HG03139 (cell line): ENCODE data around the gene DGKI.

ENCODE experiments used
- ATAC-seq: cut with Tn5 transposase; IDR thresholded peaks from one replicate; pipeline ENCODE4 v1.9.1; 2021; ENCODE audit not compliant: unreplicated experiment

DGKI gene

DNA sequence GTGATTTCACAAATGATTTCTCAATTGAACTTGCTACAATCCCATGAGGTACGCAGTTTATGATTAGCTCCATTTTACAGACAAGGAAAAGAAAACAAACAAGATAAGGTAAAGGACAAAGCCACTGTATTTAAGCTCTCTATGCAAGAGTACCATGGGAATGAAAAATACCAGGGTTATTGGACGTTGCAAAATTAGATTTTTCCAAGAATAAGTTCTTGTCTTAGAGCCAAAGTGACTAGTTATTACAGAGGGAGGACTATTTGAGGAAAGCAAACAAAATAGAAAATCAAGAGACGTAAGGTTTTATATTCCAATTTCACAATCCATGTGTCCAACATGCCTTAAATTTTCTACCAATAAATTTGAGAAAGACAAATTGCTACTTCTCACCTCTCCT lies 405.3 kb downstream of the DGKI start:
- no peak for ATAC-seq

DNA sequence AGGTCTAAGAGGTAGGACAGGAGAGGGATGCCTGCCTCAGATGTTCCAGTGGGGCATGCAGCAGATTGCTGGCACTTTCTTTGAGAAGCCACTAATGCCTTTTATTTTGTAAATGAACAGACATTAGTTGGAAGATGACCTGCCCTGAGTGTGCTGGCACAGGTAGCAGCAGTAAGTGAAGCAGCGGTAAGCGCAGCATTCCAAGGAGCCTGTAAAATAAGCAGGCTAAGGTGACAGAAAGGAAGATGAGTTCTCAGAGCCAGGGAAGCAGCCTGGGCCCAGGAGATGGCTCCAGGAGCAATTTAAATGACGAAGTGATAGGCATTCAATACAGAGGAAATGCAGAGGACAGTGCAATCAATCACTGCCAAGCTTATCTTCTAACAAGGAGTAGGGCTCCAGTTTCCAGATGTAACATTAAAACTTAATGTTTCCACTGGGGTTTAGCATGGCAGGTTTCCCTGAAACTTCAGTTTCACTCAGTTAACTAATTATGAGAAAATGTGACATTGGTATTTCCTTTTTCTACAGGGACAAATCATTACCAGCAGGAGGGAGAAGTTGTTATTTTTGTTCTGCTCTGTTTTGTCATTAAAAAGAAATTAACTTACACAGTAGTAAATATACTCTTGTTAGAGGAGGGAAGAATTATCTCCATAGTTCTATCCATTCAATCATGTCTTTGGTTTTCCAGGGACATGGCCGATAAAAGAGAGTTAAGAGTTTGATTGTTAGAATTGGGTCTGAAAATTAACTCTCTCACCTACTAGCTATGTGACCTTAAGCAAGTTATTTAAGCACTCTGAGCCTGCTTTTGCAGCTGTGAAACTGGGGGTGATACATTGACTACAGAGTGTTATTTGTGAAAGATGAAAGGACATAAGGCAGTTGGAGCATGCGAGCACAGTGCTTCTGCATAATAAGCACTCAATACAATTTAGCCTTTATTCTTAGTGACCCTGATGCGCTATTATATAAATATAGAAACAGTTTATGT lies 406.6 kb downstream of the DGKI start:
- ATAC-seq, result no peak

DNA sequence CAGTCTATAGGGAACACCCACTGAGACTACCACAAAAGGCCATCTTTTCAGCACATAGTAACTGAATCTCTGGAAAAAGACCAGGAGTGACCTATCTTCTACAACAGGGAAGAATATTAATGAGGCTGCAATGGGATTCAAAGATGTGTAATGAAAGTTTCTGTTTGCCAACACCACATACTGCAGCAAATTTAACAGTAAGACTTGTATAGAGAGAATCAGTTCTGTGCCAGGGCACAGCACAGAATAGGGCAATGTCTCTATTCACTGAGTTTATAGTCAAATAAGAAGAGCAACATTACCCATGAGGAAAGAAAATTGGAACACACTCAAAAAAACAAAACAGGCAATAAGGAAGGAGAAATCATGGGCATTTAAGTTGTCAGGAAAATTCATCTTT lies 411.8 kb downstream of the DGKI start:
- ATAC-seq, result no peak

DNA sequence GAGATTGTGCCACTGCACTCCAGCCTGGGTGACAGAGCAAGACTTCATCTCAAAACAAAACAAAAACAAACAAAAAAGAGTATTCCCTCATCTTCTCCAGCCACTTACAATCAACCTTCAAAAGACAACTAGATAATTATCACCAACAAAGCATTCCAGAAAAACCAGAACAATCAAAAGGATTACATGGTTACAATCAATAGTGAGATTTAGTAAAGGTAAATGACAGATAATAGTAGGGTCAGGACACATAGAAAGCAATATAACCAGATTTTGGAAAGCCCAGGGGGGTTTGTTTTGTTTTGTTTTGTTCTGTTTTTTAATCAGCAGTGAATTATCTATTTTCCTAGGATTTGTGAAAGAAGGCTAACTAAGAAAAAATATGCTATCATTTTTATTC lies 412.2 kb downstream of the DGKI start:
- ATAC-seq, result no peak

DNA sequence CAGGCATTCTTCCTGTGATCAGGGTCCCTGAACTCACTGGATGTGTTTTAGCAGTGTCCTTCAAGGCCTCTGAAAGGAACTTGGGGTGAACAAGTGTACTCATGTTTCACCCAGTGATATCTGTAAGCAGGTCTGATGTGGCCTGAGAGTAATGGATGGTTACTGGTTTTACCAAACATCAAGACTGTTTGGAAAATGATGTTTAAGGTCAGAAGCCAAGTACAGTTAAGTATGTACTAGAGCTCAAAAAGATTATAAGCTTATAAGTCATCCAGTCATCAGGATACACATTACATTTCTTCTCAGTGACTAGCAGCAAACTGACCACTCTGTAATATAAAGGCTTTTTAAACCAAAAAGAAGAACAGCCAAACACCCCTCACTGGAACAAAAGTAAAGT lies 423.5 kb downstream of the DGKI start:
- no peak for ATAC-seq

DNA sequence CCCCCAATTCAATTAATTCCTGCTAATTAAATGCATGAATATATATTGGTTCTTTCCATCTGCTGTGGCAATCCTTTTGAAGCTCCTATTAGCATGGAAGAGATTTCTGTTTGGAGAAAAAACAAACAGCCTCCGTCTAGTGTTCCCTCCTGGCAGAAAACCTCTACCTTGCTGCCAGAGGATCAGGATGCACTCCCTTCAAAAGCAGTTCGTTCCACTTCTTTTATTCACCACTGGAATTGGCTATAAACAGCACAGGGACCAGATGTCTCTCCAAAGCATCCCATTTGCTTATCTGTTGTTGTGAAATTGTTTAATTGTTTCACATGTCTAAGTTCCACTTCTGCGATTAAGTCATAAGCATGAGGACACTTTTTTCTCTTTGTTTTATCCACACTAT lies 425.4 kb downstream of the DGKI start:
- no peak for ATAC-seq

DNA sequence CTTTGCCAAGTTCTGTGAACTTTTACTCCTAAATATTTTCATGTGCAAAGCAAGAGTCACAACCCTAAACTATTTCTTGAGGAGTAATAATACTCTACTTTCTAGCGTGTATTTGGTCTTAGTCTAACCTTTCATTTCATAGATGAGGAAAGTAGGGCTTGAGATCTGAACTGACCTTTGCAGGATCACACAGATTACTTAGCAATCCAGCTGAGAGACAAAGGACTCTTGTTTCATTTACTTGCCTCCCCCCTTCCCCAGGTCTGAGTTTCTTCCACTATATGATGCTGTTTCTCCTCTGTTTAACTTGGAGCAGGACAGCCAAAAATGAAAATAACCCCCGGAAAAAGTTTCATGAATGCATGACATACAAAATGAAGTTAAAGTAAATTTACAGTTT lies 427.9 kb downstream of the DGKI start:
- no peak for ATAC-seq

DNA sequence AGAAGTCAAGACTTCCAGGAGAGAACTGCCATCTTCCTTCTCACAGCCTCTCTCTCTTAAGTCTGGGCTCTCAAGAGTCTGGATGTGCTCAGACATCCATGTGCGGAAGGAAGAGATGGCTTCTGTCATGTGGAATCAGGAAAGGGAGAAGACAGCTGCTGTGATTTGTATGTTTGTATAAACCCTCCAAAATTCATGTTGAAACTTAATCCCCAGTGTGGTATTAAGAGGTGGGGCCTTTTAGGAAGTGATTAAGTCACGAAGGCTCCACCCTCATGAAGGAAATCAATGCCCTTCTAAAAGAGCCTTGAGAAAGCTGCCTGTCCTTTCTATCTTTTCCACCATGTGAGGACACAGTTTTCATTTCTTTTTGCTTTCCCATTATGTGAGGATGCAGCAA lies 429.3 kb downstream of the DGKI start:
- ATAC-seq, result no peak

DNA sequence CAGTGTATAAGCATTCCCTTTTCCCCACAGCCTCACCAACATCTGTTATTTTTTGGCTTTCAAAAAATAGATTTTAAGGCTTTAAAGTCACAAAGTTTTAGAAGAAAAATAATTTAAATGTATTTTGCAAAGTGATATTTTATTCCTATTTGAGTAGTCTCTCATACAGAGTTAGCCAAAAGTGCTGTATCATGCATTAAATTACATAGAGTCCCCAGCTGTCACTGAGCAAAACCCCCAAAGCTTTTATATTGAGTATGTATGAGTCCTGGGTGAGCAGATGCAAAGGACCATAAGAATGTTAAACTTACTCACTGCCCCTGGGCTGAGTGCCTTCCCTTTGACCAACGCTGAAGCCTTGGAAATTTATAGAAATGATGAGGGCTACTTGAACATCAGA lies 432.9 kb downstream of the DGKI start:
- no peak for ATAC-seq

DNA sequence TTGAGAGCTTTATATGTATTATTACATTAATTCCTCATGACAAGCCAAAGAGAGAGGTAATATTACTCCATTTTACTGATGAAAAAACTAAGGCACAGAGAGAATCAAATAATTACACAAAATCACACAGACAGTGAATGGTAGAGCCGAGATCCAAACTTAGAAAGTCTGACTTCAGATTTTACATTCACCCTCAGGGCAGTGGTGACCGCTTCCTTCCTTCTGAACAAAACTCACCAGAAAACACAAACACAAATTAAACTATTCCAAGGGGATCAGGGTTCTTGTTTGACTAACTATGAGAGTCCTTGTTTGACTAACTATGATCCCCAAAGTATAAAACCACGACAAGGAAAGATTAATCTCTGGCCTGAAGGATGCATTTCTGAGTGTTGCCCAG lies 435.3 kb downstream of the DGKI start:
- no peak for ATAC-seq

DNA sequence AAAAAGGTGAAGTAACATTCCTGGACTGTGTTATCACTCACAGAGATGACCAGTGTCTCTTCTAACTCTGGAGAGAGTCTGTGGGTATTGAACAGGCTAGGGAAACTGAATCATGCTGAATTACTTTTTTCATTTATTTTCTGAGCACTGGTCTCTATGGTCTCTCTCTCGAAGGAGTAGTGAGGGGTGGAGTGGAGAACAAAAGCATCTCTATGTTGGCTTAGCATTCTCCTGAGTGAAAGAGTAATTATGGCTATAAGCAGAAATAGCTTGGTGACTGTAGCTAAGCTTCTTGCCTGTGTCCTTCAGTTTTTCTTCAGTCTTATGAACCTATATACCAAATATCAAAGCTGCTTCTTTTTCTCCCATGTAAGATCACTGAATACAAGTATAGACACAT lies 438.6 kb downstream of the DGKI start:
- no peak for ATAC-seq

DNA sequence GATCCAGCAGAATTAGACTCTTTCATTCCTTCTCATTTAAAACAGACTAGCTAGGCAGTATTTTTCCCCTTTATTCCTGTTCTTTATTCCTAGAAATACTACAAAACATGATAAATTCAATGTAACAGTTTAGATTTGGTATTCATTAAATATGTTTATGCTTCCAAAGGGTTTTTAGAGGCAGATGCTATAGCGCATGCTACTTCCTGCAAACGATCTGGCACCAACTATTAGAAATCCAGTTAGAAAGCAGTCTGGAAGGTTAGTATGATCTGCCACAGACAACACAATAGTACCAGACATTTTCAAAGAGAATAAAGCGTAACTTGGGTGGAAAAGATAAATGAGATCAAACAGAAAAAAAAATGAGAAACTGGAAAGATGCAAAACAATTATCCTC lies 439.7 kb downstream of the DGKI start:
- ATAC-seq, result no peak

DNA sequence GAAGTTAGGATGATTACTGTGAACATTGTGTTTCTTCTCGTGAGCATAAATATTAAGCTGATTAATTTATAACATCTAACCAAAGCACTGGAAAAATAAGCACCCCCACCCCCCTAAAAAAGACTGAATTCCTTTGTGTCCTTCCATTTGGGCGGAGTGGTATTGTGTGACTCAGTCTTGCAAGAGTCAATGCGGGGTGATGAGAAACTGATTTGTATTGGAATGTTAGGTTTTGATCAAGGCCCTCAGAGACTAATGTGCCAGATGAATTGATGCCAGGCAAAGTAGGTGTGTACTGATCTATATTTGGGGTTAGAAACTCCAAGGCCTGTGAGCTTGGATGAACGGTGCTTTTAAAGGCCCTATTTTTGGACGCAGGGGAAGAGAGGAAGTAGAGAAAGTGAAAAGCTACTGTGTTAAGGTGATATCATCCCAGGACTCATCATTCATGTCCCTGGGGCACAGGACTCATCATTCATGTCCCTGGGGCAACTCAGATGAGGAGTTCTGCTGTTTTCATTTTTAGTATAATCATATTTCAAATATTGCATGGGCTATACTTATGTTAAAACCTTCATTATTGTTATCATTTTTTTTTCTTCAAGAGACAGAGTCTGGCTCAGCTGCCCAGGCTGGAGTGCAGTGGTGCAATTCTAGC lies 442.0 kb downstream of the DGKI start:
- no peak for ATAC-seq

DNA sequence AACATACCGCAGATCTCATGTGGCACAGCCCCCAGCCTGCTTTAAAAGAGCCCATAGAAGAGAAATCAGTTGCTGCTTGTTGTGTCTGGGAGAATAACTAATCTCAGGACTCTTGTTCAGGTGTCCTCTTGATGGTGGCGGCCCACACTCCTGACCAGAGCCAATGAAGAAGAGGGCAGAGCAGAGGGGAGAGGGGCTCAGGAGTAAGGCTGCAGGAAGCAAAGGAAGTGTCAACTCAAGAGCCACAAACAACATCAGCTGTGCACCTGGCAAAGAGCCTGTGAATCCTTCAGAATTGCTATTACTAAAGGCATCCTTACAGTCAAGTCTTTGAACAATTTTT lies 443.4 kb downstream of the DGKI start:
- ATAC-seq, result no peak

DNA sequence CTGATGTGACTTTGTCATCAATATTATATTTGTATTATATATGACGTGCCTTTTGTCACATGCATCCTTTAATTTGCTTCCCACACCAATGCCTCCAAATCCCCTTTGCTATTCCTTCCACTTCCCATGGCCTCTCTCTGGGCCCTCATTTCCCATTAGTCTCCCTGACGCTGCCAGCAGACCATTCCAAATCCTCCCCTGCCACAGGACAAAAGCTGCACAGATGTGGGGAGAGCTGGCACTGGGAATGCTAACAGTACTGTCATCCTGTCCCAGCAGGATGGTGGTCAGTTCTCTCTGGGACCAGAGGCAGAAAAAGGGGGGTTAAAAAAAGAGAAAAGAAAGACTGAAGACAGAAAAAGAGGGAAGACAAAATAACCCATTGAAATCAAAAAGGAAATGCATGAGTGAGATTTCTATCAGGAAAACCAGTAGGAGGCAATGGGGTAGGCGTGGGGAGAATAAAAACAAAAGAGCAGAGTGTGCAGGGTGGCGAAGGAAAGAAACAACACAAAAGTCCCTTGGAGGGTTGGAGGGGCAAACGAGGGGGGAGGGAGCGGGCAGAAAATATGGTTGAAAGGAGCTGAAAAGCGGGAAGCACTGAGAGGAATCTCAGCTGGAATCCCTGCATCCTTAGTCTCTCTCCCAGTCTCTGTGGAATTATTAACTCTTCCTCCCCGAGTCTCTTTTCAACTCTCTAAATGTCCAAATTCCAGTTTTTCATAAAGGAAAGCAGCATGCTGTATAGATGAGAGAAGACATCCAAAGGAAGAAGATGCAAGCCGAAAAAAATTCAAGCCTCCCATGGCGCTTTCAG lies 444.0 kb downstream of the DGKI start:
- no peak for ATAC-seq

DNA sequence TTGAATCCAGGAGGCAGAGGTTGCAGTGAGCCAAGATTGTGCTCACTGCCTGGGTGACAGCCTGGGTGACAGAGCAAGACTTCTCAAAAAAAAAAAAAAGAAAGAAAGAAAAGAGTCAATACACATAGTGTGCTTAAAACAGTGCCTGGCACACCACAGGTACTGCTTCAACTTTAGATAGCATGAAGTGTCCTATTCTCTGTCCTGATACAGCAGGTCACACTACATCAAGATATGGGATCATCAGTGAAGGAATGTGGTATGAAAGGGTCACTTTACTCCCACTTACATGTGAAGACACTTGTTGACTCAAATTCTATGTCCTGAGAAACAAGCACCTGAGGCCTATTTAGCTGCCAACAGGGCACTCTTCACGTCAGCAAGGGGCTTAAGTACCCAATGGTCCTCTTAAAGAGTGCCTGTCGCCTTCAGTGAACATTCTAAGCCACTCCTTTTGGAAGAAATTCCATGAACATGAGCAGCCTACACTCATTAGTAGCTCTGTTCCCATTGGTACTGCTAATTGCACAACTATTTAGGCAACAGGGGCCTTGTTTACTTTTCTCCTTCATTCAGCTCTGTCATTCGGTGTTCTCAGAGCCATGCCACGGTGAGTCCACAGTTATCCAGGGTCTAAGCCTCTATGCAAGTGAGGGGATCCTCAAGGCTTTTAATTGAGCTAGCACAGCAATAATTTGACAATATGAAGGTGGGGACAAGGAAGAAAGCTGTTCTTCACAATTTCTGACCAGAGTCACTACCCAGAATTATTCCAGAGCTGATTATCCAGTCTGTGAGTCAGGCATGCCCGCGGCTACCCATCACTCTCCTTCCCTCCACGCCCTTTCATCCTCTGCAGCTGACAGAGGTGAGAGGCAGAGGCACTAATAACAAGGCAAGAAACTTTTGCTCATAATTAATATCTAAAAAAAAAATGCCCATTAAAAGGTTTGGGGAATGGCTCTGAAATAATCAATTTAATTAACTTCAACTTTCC lies 446.6 kb downstream of the DGKI start:
- no peak for ATAC-seq

DNA sequence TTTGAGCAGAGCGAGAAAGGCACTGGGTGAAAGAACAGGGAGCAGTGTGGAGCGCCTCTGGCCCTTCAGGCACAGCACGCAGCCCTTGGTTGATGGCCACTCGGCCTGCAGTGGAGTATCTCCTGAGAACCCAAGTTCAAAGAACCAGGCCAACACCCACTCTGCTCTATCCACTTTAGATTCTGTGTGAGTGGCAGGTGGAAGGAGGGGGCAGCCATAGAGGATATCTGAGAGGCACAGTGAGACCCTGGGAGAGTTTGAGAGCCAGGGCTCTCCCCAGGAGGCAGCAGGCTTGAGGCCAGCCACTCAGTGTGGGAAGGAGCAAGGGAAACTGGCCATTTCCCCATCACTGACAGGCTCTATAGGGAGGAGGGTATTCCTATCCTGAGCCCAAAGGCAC lies 450.7 kb downstream of the DGKI start:
- ATAC-seq, result no peak

DNA sequence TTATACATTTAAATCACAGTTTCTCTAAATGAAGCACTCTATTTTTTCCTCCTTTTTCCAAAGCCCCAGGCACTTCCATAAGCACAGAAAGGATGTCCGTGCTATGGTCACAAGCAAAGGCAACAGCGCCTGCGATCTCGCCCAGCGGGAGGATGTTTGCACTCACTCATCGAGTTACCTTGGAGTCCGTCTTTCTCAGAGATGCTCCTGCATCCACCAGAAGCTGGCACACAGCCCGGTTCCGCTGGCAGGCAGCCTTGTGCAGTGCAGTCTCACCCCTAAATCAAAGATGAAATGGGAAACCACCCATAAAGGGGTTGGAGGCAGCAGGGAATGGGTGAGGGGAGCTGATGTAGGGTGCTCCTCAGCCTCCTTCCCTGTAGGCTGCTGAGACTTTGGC lies 451.4 kb downstream of the DGKI start:
- ATAC-seq, result no peak

DNA sequence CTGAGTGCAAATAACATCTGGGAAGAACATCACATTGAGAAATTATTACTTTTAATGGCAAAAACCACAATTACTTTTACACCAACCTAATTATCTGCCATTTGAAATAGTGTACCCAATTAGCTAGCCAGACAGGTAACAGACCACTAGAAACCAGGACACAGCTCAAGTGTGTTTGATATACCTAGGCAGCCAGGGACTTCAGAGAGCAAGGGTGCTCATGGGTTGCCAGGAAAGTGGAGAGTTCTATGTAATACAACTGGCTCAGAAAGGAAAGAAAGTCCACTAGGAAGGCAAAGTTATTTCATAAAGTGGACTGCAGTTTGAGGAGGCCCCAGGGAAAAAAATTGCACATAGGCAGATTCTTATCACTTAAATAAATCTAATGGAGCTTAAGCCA lies 453.2 kb downstream of the DGKI start:
- no peak for ATAC-seq

DNA sequence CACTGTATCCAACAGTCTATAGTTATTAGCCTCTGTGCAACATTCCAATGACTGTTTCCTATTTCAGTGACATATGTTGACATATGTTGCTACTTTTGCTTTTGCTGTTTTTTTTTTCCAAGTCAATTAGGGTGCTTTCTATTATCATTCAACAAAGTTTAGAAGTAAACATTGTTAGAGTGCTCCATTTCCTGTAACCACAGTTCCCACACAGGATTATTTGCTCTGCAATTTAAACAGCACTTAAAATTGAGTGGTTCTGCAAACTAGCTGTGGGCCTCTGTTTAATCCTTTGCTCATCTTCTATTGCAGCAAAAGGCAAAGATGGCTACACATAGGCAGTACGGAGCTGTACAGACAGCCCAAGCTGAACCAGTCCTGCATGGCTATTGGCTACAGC lies 456.7 kb downstream of the DGKI start:
- no peak for ATAC-seq

DNA sequence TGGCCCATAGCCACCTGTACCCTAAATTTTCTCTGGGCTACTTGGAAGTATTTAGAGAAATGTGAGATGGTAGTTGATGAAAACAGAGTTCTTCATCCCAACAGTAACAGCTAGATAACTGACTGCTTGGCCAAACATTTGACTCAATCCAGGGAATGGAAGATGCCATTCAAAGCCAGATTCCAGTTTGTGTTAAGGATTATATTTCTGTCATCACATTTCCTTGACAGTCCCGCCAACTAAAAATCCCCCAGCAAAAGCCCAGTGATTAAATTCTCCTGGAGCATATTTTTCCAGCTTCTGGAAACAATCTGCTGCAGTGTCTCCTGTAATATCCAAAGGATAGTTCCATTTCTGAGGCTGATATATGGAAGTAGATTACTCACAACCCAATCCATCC lies 457.9 kb downstream of the DGKI start:
- ATAC-seq, result no peak
